Left ventricle myocardium inferior (tissue), 1 donor: ENCODE data around the gene GSAP. TPM values are rescaled to one million over a fixed set of nuclear protein-coding genes. Genes with fewer than 3 reads are reported as not detected.
"Not testable (repeated sequence)": the region's sequence is repeated elsewhere in the genome, so short reads cannot be mapped to it uniquely, and the experiment has no call there.

Source experiments
- DNase-seq: peaks from one replicate; pipeline ENCODE4 v3.0.0-alpha.2; 2020
- H3K27ac ChIP-seq: fragments of 200-600 bp; replicated peaks from 2 replicates; pipeline ENCODE4 v1.8.0; 2021
- H3K27me3 ChIP-seq: fragments of 200-600 bp; 2 replicates; pipeline ENCODE4 v1.8.0; 2021; ENCODE audit warnings: low read depth
- H3K36me3 ChIP-seq: fragments of 200-600 bp; 2 replicates; pipeline ENCODE4 v1.8.0; 2021
- H3K4me1 ChIP-seq: fragments of 200-600 bp; 2 replicates; pipeline ENCODE4 v1.8.0; 2021
- H3K4me3 ChIP-seq: fragments of 200-600 bp; 2 replicates; pipeline ENCODE4 v1.8.0; 2021; ENCODE audit warnings: mild to moderate bottlenecking, moderate library complexity
- H3K9me3 ChIP-seq: fragments of 200-600 bp; replicated peaks from 2 replicates; pipeline ENCODE4 v1.8.0; 2021
- intact Hi-C: fragments of 100-400 bp; cut with micrococcal nuclease; formaldehyde crosslinking; loops from one replicate; pipeline ENCODE4 v1.11.0; 2022
- long read RNA-seq: library from polyadenylated mRNA; unstranded; transcript quantifications from one replicate; pipeline ENCODE4 v2.0.0, GENCODE V29; 2021
- total RNA-seq: library from RNA; stranded (reverse); fragmentation: NEBNext Ultra II Directional; extraction: Animal tissue kit (Norgen Biotek cat#: 25700); gene quantifications from one replicate; pipeline ENCODE4 v1.2.1, GENCODE V29; 2021
- TF ChIP-seq, protein P1 (sequence below): fragments of 200-600 bp; IDR thresholded peaks from 2 replicates; pipeline ENCODE4 v1.8.0; 2021; ENCODE audit warnings: antibody characterized with exemption, mild to moderate bottlenecking, borderline replicate concordance
- donor health status: DM: no; HTN: yes; CAD: no; lungs with severe emphysema.

The GSAP gene, protein sequence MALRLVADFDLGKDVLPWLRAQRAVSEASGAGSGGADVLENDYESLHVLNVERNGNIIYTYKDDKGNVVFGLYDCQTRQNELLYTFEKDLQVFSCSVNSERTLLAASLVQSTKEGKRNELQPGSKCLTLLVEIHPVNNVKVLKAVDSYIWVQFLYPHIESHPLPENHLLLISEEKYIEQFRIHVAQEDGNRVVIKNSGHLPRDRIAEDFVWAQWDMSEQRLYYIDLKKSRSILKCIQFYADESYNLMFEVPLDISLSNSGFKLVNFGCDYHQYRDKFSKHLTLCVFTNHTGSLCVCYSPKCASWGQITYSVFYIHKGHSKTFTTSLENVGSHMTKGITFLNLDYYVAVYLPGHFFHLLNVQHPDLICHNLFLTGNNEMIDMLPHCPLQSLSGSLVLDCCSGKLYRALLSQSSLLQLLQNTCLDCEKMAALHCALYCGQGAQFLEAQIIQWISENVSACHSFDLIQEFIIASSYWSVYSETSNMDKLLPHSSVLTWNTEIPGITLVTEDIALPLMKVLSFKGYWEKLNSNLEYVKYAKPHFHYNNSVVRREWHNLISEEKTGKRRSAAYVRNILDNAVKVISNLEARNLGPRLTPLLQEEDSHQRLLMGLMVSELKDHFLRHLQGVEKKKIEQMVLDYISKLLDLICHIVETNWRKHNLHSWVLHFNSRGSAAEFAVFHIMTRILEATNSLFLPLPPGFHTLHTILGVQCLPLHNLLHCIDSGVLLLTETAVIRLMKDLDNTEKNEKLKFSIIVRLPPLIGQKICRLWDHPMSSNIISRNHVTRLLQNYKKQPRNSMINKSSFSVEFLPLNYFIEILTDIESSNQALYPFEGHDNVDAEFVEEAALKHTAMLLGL
- 7.2 TPM for total RNA-seq
- long read RNA-seq, transcript GSAP-201 (31 exons, 3,251 nt), result major isoform, 7 of 14 reads
- long read RNA-seq, partial matches to known transcripts, result 2 of 14 reads
- long read RNA-seq, other reads (novel, unspliced or antisense), result 5 of 14 reads

DNA sequence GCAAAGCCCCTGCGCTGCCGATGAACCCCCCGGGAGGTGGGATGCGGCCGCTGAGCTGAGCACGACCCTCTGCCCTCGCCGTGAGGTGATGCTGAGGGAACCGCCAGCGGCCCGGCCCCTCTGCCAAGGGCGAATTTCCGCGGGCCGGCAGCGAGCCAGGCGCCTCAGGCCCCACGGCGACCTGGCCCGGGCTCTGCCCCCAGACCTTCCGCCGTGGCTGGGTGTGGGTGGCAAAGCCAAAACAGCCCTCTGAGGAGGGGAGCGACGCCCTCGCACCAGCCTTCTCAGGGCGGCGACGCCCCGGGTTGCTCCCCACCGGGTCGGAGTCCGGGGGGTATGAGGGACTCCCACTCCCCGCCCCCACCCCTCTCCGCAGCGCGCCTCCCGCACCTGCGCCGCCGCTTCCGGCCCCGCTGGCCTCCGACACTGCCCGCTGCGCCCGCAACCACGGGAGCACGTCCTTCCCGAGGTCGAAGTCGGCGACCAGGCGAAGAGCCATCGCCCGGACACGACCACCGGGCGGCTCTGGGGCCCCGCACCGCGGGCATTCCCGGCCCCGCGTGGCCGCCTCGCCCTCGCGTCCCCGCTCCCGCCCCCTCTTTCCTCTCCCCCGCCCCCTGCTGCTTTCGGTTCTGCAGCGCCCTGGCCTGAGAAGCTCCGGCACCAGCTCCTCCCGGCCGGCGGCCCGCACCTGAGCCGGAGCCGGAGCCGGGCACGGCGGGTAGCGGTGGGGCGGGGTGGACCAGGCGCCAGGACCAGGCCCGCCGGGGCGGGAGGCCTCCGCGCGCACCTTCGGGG, at the start of gene GSAP:
TSS of gene GSAP (minus strand) at position 527 of the 798 bp plus-strand sequence. CDS start at position 499, 28 bp downstream.
- DNase-seq, result peak; percentile 71
- H3K36me3 ChIP-seq, result no peaks in the 10 kb centered on the region
- H3K9me3 ChIP-seq, result no peaks in the 10 kb centered on the region
- peak within 1 kb of the TSS; percentile 91 for H3K27ac ChIP-seq
- intact Hi-C loops, result no loop called here
- H3K4me3 ChIP-seq, result peak within 1 kb of the TSS; percentile 93
- no peaks in the 10 kb centered on the region for H3K27me3 ChIP-seq
- H3K4me1 ChIP-seq, result peaks cover 30% of the 10 kb centered on the region
- TF ChIP-seq, protein P1, sequence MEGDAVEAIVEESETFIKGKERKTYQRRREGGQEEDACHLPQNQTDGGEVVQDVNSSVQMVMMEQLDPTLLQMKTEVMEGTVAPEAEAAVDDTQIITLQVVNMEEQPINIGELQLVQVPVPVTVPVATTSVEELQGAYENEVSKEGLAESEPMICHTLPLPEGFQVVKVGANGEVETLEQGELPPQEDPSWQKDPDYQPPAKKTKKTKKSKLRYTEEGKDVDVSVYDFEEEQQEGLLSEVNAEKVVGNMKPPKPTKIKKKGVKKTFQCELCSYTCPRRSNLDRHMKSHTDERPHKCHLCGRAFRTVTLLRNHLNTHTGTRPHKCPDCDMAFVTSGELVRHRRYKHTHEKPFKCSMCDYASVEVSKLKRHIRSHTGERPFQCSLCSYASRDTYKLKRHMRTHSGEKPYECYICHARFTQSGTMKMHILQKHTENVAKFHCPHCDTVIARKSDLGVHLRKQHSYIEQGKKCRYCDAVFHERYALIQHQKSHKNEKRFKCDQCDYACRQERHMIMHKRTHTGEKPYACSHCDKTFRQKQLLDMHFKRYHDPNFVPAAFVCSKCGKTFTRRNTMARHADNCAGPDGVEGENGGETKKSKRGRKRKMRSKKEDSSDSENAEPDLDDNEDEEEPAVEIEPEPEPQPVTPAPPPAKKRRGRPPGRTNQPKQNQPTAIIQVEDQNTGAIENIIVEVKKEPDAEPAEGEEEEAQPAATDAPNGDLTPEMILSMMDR, result peak; percentile 32

DNA sequence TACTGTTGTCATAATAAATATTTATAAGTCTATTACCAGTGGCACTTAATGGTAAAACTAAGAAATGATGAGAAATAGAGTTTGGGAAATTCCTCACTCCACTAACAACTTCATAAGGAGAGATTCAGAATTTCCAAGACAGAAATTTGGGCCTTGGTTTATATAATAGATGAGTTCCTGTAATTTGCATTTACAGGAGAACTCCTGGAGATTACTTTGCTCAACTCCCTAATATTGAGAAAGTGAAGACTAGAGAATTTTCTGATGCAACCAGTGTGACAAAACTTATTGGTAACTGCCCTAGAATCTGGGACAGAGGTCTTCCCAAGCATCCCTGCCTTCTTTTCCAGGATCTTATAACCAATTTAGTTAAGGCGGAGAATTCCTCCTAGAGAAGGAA, 49.1 kb upstream of the GSAP start:
- Histone ChIP-seq H3K4me3 (no peak overlapping the region), H3K27ac (no peak overlapping the region), H3K36me3 (no peaks in the 10 kb centered on the region), H3K4me1 (peaks cover 12% of the 10 kb centered on the region), H3K9me3 (peaks cover 3% of the 10 kb centered on the region), H3K27me3 (no peaks in the 10 kb centered on the region)
- TF ChIP-seq, protein P1, result no peak
- intact Hi-C loops, result no loop called here
- DNase-seq, result no peak

DNA sequence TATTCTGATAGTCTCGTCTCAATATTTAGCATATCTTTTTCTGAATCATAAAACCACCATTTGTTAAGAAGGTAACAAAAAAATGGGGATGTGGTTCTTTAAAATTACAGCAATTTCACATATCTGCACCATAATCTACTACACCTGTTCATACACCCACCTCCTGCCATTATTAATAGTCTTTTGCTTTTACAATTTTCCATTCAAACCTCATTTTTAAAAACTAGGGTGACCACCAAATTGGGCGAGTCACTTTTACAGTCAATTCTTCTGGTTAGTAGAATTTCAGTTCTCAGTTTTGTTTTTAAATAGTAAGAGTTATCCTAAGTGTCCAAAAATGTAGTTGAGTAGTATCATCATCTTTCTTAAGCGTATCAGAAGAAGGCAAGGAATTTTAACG, 48.4 kb upstream of the GSAP start:
- TF ChIP-seq, protein P1, result no peak
- DNase-seq, result no peak
- Histone ChIP-seq H3K4me1 (peaks cover 12% of the 10 kb centered on the region), H3K4me3 (no peak overlapping the region), H3K9me3 (peaks cover 3% of the 10 kb centered on the region), H3K27me3 (no peaks in the 10 kb centered on the region), H3K36me3 (no peaks in the 10 kb centered on the region), H3K27ac (no peak overlapping the region)
- intact Hi-C loops, result no loop called here

DNA sequence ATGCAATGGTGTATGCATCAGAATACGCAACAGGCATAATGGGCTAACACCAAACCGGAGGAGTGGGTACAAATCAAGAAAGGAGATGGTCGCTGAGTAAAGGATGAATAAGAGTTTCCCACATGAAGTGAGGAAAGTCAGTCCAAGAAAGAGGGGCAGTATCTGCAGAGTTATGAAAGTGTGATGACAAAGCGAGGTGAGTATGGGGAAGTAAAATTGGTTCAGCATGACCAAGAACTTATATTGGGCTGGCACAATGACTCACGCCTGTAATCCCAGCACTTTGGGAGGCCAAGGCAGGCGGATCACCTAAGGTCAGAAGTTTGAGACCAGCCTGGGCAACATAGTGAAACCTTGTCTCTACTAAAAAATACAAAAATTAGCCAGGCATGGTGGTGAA, 47.5 kb upstream of the GSAP start:
- H3K27me3 ChIP-seq, H3K36me3 ChIP-seq, H3K27ac ChIP-seq, intact Hi-C loops, H3K9me3 ChIP-seq, DNase-seq, H3K4me3 ChIP-seq: not testable (repeated sequence)
- peaks cover 12% of the 10 kb centered on the region for H3K4me1 ChIP-seq

DNA sequence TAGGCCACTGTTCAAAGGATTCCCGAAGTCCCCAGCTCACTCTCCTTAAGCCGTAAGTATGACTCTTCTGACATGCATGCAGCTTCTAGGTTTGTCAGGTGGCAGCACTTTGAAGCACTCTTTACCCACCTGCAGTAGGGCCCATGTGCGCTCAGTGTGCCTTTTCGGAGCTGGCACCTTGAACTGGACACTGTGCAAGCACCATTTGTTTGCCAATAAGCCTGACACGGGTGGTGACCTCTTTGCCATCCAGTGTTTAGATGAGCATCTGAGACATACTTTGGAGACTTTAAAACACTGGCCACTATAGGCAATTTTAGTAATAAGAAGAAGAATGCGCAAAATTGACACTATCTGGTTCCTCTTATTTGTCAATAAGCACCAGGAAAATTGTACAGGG, 45.7 kb upstream of the GSAP start:
- Histone ChIP-seq H3K27ac (no peak overlapping the region), H3K36me3 (no peaks in the 10 kb centered on the region), H3K27me3 (no peaks in the 10 kb centered on the region), H3K4me3 (no peak overlapping the region), H3K4me1 (peaks cover 11% of the 10 kb centered on the region), H3K9me3 (no peaks in the 10 kb centered on the region)
- intact Hi-C loops, result no loop called here
- no peak for DNase-seq
- TF ChIP-seq, protein P1, result no peak
